ENCODE measurements around the gene ILK. TPM values are rescaled to one million over a fixed set of nuclear protein-coding genes. Genes with fewer than 3 reads are reported as not detected.

The ILK gene
- total RNA-seq, 1 experiment from 2014 or later: 73.5 TPM

- Histone ChIP-seq H2AFZ (ENCODE audit: low read depth, low read length, poor library complexity, severe bottlenecking) (no peak overlapping the region), H3K36me3 (ENCODE audit: control insufficient read depth in 1 of 2, insufficient read depth in 2 of 2, low read length in 2 of 2) (peaks cover 15 to 45% of the 10 kb centered on the region in 2 experiments), H3K79me2 (ENCODE audit: insufficient read depth, low read length) (peaks cover 91% of the 10 kb centered on the region), H3K9ac (ENCODE audit: low read length) (peak overlapping the region; percentile 90), H3K9me2 (ENCODE audit: insufficient read depth) (no peaks in the 10 kb centered on the region), H4K20me1 (ENCODE audit: insufficient read depth) (no peaks in the 10 kb centered on the region), H3K27me3 (ENCODE audit: insufficient read depth, low read length) (no peaks in the 10 kb centered on the region), H3K9me3 (ENCODE audit: control insufficient read depth in 1 of 2, insufficient read depth in 1 of 2, low read depth in 1 of 2, low read length in 2 of 2) (no peaks in the 10 kb centered on the region), H3K27ac (ENCODE audit: low read depth, low read length) (peak overlapping the region; percentile 66), H3K4me2 (ENCODE audit: low read length) (peak overlapping the region; percentile 88), H3K4me3 (replicated peaks in 1 of 2; ENCODE audit: low read depth in 1 of 2, low read length in 2 of 2) (peak overlapping the region; percentile 81 to 96), H3K4me1 (ENCODE audit: control insufficient read depth in 1 of 2, insufficient read depth in 2 of 2, low read length in 2 of 2) (peaks cover 18 to 45% of the 10 kb centered on the region in 2 experiments)
- TF ChIP-seq EZH2 (IDR thresholded peaks at IDR 0.05) (no peak), TCF7L2 (IDR thresholded peaks at IDR 0.05; ENCODE audit: borderline replicate concordance, extremely low read depth, insufficient read depth, insufficient read length) (no peak), MAX (IDR thresholded peaks at IDR 0.05) (no peak), CBX3 (IDR thresholded peaks at IDR 0.05; ENCODE audit: low read depth) (no peak), POLR2A (IDR thresholded peaks at IDR 0.05; ENCODE audit: borderline replicate concordance, extremely low read depth, insufficient read depth, insufficient read length) (no peak), ELF1 (IDR thresholded peaks at IDR 0.05; ENCODE audit: borderline replicate concordance, low read depth) (no peak), SIN3A (IDR thresholded peaks at IDR 0.05; ENCODE audit: low read depth) (no peak), ATF3 (IDR thresholded peaks at IDR 0.05) (no peak), ZBTB33 (IDR thresholded peaks at IDR 0.05; ENCODE audit: extremely low read depth, insufficient replicate concordance, low read length) (no peak), SP1 (IDR thresholded peaks at IDR 0.05; ENCODE audit: low read depth) (no peak), ZFX (IDR thresholded peaks at IDR 0.05) (no peak), EZH2phosphoT487 (IDR thresholded peaks at IDR 0.05; ENCODE audit: borderline replicate concordance) (no peak), EGR1 (IDR thresholded peaks at IDR 0.05; ENCODE audit: low read depth) (no peak), CEBPB (IDR thresholded peaks at IDR 0.05; ENCODE audit: low read depth) (no peak)
- TF ChIP-seq, protein P1, sequence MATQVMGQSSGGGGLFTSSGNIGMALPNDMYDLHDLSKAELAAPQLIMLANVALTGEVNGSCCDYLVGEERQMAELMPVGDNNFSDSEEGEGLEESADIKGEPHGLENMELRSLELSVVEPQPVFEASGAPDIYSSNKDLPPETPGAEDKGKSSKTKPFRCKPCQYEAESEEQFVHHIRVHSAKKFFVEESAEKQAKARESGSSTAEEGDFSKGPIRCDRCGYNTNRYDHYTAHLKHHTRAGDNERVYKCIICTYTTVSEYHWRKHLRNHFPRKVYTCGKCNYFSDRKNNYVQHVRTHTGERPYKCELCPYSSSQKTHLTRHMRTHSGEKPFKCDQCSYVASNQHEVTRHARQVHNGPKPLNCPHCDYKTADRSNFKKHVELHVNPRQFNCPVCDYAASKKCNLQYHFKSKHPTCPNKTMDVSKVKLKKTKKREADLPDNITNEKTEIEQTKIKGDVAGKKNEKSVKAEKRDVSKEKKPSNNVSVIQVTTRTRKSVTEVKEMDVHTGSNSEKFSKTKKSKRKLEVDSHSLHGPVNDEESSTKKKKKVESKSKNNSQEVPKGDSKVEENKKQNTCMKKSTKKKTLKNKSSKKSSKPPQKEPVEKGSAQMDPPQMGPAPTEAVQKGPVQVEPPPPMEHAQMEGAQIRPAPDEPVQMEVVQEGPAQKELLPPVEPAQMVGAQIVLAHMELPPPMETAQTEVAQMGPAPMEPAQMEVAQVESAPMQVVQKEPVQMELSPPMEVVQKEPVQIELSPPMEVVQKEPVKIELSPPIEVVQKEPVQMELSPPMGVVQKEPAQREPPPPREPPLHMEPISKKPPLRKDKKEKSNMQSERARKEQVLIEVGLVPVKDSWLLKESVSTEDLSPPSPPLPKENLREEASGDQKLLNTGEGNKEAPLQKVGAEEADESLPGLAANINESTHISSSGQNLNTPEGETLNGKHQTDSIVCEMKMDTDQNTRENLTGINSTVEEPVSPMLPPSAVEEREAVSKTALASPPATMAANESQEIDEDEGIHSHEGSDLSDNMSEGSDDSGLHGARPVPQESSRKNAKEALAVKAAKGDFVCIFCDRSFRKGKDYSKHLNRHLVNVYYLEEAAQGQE (IDR thresholded peaks at IDR 0.05; ENCODE audit: low read depth): no peak
- ChIA-PET RAD21 (ENCODE audit: low non-redundant PET in 1 of 2, low total read pairs in 2 of 2, uncharacterized antibody in 2 of 2, unreplicated experiment in 2 of 2) (no interaction called here), CTCF (interaction anchor here (0.9 to 1.4 kb wide), 3 partner anchors 73 to 225 kb away, joined by 3 to 4 read pairs (median 3); partner anchors contain the start of gene MRPL17), POLR2A (interaction anchor here (0.8 to 1.4 kb wide), 2 partner anchors 15 to 79 kb away, joined by 3 to 4 read pairs; partner anchors contain the start of genes MRPL17 and TPP1)
- no TSS peak for BruUV-seq (replicated peaks)
- intact Hi-C loops (cut with micrococcal nuclease): loop anchor here (1.0 to 5.0 kb wide), 4 partner anchors 72 to 225 kb away; partner anchors contain the start of genes ARFIP2, MRPL17 and TIMM10B
- DNase-seq (ENCODE audit: low read depth, low spot score) (no peak), ATAC-seq (peak; percentile 40)
Measured at GRCh38 chr11:6604081-6604626, 580 bp downstream of the ILK start.

All from HCT116 (cell line).